ENCODE data around the gene TUBB2A.
"Not testable (repeated sequence)": the region's sequence is repeated elsewhere in the genome, so short reads cannot be mapped to it uniquely, and the experiment has no call there.

The TUBB2A gene

DNA sequence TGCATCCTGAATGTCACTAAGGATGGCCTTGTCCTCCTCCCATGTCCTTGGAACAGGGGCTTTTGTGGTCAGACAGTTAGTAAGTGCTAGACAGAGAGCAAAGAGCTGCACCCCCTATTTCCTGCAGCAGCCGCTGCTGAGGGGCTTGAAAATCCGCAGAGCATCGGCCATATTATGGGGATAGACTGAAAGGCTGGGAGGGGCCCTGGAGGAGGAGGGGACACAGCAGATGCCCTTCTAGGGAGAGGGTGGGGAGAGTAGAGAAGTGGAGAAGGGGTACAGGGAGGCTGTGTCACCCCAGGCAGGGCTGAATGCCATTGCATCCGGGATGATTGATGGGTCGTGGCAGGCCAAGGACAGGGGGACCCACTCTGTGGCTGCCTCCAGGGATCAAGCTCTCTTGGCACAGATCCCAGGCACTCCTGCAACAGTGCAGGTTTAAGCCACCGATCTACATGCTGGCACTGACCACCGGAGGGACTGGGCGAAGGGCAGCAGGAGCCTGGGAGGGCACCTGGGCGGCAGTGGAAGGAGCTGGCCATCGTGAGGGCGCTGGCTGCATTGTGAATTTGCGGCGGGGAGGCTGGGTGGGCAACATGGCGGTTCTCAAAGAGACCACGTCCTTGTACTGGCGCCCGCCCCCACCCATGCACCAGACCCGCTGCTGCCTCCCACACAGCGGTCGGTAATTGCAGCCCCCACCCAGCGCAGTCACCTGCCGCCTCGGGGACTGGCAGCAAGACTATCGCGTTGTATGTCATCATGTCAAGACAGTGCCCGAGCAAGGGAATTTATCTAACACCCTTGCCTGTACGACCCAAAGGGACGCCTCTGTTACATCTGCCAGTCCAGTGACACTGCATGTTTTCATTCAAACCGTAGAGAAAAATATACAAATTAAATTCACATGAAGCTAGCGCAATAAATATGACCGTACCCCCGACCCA lies 887 bp downstream of the TUBB2A start:
- not testable (repeated sequence) for DNase-seq (ENCODE audit: low read depth in 2 of 2)

DNA sequence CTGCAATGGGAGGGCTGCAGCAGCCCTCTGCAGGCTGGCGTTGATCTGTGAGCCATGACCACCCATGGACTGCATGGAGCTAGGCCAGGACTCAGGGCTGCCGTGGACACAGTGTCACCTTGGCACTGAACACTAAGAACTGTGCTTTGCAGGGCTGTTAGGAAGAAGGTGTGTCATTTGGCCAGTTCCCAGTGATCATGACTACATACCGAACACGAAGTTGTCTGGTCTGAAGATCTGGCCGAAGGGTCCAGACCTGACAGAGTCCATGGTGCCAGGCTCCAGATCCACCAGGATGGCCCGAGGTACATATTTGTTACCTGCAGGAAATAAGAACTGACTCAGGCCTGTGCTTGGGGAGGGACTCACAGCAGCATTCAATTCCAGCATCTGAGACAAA lies 1.9 kb downstream of the TUBB2A start:
- DNase-seq (ENCODE audit: low read depth in 2 of 2), result not testable (repeated sequence)

DNA sequence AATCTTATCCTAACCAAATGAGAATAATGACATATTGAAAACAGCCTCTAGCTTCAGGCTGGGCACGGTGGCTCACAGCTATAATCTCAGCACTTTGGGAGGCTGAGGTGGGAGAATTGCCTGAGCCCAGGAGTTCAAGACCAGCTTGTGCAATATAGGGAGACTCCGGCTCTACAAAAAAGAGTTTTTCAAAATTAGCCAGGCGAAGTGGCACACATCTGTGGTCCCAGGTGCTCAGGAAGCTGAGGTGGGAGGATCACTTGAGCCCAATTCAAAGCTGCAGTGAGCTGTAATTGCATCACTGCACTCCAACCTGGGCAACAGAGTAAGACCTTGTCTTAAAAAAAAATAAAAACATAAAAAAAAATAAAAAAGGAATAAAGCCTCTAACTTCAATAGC lies 4.7 kb downstream of the TUBB2A start:
- no peak for DNase-seq (ENCODE audit: low read depth in 2 of 2)

DNA sequence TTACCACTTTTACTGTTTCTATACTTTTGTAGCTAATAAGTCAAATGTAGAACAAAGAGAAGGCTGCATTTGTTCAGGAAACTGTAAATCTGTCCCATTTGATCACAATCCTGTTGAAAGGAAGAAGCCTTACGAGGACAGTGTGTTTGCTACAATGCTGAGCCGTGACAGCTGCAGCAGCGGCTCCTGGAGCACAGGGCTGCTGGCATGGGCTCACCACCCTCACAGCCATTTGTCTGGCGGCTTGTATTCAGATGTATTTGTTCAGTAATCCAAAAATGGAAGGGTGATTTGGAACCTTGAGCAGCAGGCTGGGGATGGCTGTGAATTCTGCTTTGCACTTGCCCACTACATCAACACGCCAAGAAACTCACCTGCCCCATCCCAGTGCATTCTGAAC lies 5.7 kb downstream of the TUBB2A start:
- DNase-seq (ENCODE audit: low read depth in 2 of 2), result no peak

DNA sequence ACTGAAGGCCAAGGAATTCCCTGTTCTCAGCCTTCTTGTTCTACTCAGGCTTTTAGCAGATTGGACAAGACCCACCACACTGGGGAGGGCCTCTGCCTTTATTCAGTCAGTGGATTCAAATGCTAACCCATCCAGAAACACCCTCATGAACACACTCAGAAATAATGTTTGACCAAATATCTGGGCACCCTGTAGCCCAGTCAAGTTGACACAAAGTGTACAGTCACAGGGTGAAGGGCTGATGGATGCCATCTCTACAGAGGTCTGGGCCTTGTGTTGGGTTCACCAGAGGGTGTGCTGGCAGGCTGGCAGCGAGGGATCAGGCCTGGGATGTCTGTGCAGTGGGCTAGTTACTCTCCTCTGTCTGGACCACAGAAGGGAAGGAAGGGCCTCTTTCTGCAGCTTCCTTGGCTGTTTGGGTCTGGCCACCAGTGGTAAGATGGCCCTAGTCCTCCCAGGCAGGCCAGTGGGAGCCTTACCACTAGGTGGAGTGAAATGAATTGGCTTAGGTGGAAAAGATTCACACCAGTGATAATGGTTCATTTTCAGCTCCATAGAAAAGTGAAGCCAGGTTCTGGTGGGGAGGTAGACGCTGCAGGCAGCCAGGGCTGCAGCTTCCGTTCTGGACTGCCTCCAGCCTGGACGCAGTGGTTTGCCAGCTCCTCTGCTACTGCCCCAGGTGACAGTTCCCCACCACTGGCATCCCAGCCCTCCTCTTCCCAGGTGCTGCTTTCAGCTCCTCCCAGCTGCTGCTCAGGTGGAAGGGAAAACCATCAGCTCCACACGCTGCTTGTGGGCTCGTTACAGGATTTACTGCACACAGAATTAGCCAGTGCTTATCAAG lies 9.2 kb downstream of the TUBB2A start:
- DNase-seq (ENCODE audit: low read depth in 2 of 2), result no peak

DNA sequence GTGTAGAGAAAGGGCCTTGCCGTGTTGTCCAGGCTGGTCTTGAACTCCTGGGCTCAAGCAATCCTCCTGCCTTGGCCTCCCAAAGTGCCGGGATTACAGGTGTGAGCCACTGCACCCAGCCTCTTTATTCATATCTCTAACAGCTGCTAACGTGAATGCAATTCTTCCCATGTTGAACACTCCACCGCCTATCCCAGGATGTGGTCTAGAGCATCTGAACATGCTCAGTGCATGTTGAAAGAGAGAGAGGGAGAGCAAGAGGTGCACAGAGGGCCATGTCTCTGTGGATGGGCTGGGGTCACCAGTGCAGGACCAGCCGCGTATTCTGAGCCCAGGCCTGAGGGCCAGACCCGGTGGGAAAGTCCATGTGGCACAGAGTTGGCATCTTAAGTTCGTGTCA lies 12.8 kb downstream of the TUBB2A start:
- DNase-seq (ENCODE audit: low read depth in 2 of 2), result no peak

DNA sequence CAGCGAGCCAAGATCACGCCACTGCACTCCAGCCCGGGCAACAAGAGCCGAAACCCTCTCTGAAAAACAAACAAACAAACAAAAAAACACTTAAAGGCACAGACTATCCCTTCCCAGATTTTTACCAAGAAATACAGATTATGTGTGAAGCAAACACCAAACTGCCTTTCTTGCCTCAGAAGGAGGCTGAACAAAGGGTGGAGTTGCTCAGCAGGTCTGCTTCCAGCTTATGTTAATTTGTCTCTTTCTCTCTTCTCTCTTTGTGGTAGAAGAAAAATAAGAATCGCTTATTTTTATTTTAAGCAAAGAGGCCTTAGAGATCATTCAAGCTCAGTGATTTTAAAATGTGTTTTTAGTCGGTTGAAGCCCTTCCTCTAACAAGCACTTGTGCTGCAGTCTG lies 14.2 kb downstream of the TUBB2A start:
- no peak for DNase-seq (ENCODE audit: low read depth in 2 of 2)

DNA sequence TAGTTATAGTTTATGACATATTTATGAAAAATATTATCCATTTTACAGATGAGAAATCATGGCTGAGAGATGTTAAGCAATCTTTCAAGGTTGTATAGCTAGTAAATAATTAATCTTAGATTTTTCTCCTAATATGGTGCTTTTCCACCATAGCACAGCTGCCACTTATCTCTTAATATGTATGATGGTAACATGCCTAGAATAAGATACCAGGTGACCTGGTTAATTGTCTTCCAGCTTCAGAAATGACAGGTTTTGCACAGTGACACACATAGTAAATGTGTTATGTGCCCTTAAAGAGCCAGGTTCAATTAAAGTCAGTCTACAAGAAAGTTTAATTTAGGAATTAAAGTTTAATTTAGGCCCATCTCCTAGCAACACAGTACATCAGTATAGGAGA lies 14.8 kb downstream of the TUBB2A start:
- no peak for DNase-seq (ENCODE audit: low read depth in 2 of 2)

DNA sequence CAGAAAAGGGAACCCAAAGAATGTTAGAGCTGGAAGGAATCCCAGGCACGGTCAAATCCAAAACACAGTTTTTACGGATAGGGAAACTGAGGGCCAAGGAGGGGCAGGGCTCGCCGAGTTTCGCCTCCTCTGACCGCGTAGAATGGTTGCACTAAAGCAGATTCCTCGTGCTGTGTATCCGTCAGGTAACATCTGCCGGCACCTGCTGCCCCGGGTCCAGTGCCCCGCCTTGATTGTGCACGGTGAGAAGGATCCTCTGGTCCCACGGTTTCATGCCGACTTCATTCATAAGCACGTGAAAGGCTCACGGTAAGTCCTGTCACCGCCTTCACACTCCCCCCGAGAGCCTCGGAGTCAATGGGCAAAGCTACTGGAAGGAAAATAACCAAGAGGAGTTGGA lies 17.1 kb downstream of the TUBB2A start:
- DNase-seq (ENCODE audit: low read depth in 2 of 2), result no peak

DNA sequence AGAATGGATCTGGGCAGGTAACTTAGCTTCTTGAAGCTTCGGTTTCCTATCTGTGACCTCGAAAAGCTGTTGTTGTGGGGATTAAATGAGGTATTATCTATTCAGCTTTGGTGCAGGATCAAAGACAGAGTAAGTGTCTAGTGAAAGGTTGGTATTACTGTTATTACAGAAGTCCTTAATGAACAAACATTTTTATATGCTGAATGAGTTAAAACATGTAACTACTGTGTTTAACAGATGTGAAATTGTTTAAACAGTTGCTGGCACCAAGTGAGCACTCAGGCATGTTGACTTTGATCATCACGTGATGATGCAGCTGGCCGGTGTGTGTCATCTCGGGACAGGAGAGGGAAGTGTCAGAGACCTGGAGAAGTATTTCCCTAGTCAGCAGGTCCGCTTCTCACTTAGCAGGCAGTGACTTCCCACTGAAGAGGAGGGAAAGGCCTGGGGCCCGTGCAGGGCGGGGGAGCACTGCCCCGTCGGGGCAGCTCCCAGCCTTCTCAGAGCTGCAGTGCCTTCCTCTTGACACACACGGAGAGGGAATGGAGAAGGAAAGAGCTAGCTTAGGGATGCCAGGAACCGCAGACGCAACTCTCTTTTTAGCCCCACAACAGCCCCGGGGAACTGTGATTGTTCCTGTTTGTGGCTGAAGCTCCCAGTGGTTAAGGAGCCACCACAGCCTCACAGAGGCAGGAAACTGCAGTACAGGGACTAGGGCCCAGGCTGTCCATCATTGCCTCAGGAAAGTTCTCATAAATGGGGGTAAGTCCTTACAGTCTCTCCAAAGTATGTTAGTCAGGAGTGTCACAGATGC lies 18.0 kb downstream of the TUBB2A start:
- DNase-seq (ENCODE audit: low read depth in 2 of 2), result no peak

DNA sequence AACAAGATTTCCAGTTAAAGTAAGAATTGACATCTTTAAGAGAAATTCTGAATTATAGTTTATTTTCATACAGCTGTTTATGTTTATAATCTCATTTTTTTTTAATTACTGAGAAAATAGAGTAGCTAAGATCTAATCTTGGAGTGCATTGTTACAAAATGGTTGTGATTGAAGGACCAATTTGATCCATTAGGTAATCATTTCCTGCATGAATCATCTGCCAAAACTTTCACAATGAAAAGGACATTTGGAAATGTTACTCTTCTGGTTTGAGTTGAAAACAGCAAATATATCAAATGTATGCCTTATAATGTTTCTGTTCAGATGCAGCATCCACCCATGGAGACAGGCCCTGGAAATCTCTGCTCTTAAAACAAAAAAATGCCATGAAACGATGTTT lies 19.0 kb downstream of the TUBB2A start:
- DNase-seq (ENCODE audit: low read depth in 2 of 2), result no peak

DNA sequence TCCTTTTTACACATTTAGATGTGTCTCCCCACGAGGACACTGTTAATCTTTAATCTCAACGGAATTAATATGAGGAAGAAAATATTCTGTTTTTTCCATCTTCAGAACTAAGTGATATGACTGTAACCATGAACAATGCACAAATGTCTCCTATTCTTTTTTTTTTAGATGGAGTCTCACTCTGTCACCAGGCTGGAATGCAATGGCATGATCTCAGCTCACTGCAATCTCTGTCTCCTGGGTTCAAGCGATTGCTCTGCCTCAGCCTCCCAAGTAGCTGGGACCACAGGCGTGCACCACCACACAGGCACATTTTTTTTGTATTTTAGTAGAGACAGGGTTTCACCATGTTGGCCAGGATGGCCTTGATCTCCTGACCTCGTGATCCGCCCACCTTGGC lies 19.5 kb downstream of the TUBB2A start:
- not testable (repeated sequence) for DNase-seq (ENCODE audit: low read depth in 2 of 2)

DNA sequence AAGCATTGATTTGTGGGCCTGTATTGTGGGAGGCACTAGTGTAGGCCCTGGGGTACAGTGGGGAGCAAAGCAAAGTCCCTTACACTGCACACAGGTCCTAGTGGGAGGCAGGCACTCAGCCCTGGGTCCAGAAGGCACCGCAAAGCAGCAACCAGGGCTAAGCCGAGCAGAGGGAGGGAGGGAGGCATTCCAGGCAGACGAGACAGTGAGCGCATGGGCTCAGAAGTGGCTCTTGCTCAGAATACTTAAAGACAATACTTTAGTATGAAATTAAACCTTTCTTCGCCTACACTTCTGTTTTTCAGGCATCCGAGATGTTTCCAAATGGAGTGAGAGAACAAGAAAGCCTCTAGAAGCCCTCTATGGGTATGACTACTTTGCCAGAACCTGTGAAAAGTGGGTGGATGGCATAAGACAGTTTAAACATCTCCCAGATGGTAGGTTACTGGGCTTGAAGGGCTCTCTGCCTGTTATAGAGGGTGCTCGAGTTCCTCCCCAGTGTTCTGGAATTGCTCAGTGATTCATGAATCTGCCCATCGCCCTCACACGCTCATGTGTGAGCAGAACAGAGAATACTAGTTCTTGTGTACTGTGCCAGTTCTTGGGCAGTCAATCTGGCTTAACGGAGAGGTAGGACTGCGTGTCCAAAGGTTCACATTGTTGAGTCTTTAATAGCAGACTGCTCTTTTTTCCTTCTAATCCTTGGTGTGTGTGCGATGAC lies 20.1 kb downstream of the TUBB2A start:
- DNase-seq (ENCODE audit: low read depth in 2 of 2), result no peak

DNA sequence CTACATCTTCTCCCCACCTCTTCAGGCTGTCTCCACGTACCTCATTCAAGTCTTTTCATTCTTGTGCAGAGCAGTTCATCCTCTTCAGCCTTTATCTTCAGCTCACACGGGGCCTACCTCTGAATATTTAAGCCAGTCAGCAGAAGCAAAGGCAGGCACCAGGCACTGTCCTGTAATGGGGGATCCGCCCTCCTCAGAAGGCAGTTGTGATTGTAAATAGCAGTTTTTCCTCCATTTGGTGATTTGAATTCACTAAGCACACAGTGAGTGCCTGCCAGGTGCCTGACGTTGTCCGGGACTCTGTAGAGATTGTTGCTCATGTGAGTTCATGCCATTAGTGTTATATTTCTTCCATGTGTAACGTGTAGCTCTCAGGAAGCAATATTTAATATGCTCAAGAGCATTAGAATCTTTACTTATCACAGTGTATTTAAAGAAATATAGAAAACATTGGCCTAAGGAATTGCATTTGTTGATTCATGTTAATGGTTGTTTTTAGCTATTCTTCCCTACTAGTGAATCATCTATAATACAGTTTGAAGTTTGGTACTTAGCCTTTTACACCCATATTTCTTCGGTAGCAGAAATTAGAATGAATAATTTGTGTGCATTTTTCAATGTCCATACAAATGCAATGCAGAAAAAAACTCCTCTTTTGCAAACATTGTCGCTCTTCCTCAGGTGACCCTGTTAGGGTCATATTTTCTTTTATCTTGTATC lies 20.9 kb downstream of the TUBB2A start:
- no peak for DNase-seq (ENCODE audit: low read depth in 2 of 2)

DNA sequence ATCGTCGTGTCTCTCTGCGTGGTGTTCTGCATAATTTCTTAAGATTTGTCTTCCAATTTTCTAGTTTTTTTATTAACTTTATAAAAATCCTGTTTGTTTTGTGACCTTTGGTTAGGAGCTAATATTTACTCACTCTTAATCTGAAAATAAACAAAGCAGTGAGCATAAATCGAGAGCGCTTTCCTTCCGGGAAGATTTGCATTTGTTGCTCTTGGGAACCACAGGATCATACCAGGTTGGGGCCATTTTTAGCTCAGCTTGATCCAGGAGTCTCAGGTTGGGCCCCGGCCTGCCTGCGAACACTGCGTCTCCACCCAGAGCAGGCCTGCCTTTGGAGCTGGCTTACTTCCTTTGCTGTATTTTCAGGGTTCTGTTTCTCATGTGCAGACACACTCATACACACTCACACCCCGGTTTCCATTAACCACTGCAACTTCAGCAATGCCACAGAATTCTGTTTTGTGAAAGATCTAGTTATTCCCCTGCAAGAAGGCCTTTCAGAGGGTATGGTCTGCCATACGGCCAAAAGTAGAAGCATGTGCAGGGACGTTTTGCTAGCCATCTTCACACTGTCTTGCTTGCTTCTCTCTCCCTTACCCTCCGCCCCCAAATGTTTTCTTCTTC lies 21.6 kb downstream of the TUBB2A start:
- no peak for DNase-seq (ENCODE audit: low read depth in 2 of 2)

DNA sequence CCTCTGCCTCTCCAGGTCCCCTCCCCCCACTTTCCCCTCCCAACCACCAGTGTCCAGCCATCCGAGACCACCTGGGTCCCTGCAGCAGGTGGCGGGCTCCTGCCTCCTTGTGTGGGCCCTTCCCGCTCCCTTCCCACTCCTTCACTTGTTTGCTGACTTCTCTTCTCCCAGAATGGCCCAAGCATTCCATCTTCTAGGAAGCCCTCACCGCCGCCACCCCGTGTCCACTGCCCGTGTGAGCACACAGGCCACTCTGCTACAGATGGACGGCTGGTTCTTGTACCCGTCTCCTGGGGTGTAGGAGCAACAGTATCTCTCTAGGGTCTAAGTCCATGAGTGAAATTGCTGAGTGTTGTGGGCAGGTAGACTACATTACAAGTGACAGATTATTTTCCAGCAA lies 23.8 kb downstream of the TUBB2A start:
- DNase-seq (ENCODE audit: low read depth in 2 of 2), result no peak

DNA sequence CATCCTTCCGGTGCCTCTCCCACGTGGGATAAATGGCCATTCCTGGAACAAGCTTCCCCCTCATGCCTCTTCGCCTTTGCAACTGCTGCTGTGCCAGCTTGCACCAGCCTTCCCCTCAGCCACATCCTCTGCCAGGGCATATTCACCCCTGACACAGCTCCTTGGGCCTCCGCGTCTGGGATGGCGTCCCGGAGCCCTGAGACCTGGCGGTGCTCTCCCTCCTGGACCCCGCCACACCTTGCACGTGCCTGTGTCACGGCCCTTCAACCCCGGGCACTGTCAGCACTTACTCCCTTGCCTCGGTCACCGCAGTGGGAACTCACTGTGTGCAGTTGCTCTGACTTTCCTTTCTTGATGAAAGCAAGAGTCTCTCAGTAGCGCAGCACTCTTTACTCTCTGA lies 25.6 kb downstream of the TUBB2A start:
- DNase-seq (ENCODE audit: low read depth in 2 of 2), result no peak

DNA sequence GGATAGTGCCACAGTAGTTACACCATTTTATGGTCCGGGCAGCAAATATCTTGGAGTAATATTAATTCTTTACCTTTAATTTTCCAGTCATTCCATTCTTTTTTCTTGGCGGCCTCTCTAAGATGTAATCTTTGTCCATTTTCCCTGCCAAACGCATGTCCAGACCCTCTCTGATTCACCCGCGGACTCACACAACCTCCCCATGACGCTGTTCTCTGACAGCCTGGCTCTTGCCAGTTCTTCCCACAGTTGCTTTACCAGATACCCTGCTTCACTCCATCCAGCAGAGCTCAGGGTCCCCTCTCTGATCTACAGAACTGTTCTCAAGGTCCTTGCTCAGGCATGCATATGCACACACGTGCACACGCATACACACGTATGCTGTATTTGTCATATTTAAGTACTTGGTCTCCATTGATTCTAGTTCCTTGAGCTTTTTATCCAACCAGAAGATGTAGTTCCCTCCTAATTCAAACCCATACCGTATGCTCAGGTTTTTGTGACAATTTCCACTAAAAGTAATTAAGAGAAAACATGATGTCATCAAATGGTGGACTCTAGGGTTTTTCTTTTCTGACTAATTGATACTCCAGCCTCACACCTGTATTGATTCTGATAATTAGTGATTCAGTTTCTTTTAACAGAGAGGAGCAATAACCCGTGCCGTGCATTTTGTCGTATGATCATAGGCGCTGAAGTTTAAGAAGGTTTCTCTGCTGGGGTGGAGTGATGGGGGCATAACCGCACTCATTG lies 28.8 kb downstream of the TUBB2A start:
- no peak for DNase-seq (ENCODE audit: low read depth in 2 of 2)

DNA sequence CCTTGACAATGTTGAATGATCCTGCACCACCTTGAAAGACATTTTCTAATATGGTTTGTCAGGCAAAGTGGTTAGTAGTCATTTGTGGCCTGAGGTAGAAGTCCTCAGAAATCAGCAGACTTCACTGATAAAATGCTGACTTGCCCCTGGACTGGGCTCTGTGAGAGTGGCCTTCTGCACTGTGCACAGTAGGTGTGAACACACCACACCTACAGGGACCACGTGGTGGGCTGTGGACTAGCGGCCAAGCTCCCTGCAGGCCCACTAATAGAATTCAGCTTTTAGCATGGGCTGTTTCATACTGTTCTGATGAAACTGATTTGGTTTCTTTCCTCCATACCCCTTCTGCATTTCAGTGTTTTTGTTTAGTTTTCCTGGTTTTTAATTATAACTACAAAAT lies 31.5 kb downstream of the TUBB2A start:
- no peak for DNase-seq (ENCODE audit: low read depth in 2 of 2)

DNA sequence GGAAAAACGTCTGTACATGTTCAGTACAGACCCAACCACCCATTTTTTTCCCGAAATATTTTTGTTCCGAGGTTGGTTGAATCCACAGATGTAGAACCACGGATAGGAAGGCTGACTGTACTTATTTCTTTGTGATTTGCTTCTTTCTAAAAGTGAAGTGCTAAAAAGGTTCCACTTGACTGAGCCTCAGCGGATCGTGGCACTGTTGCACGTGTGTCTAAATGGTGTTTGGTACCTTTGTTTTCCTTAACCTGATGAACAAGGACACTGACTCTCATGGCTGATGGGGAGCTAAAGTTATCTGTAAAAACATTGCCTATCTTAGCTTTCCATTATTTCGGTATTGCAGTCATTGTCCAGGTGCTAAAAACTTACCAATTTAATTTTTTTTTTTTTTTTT lies 32.7 kb downstream of the TUBB2A start:
- DNase-seq (ENCODE audit: low read depth in 2 of 2), result no peak
